Measurements from ENCODE around the gene ATP8A1. TPM values are rescaled to one million over a fixed set of nuclear protein-coding genes. Genes with fewer than 3 reads are reported as not detected.

ATP8A1 gene
- total RNA-seq, 4 donors from 2014 or later: 5.9 to 16.5 (median 7.3) TPM

DNA sequence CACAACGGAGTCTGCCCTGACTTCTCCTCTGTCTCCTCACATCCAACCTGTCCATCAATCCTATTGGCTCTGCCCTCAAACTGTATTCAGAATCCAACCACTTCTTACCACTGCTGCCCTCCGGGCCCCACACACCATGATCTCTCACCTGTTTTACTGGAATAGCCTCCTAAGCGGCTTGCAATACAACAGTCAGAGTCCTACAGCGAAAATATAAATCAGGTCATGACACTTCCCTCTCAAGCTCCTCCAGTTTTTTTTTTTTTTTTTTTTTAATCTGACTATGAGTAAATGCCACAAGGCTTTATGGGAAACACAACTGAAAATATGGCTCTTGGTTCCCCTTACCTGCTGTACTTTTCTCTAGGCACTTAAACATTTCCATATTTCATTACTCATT is 216.8 kb downstream of the ATP8A1 start:
- 64% methylated on average over 4 of the region's 4 CpGs for WGBS

DNA sequence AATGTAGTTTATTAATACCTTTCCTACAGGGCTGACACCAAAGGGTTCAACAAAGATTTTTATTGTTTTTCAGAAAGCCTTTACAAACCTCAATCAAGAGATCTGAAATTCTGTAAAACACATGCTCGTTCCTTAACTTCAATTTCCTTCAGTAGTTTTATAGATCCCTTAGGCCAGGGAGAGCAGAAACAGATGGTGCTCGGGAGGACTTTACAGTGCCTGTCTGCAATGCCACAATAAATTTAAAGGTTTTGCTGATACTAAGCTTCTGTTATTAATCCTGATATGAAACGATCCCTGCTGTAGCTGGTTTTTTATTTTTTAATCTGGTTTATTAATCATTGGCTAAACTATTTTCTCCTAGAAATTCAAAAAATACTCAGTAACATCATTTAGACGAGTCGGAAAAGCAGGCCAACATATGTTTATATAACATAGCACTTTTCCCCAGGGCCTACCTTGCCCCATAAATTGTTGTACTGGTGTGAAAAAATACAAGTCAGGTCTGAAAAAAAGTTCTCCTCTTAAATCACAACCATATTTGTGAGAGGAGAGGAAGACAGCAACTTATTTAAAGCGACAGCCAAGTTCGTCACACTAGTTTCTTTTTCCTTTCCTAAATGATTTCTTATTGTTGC is 219.9 kb downstream of the ATP8A1 start:
- Histone ChIP-seq H3K27me3 (no peaks in the 10 kb centered on the region), H3K4me1 (no peaks in the 10 kb centered on the region), H3K27ac (no peak overlapping the region), H3K4me3 (no peak overlapping the region), H3K9me3 (no peaks in the 10 kb centered on the region), H3K36me3 (no peaks in the 10 kb centered on the region)
- WGBS: 66% methylated on average over 7 of the region's 7 CpGs
- TF ChIP-seq EP300 (IDR thresholded peaks at IDR 0.05) (no peak), POLR2AphosphoS5 (IDR thresholded peaks at IDR 0.05) (no peak), POLR2A (IDR thresholded peaks at IDR 0.05) (no peak)
- TF ChIP-seq, protein P1, sequence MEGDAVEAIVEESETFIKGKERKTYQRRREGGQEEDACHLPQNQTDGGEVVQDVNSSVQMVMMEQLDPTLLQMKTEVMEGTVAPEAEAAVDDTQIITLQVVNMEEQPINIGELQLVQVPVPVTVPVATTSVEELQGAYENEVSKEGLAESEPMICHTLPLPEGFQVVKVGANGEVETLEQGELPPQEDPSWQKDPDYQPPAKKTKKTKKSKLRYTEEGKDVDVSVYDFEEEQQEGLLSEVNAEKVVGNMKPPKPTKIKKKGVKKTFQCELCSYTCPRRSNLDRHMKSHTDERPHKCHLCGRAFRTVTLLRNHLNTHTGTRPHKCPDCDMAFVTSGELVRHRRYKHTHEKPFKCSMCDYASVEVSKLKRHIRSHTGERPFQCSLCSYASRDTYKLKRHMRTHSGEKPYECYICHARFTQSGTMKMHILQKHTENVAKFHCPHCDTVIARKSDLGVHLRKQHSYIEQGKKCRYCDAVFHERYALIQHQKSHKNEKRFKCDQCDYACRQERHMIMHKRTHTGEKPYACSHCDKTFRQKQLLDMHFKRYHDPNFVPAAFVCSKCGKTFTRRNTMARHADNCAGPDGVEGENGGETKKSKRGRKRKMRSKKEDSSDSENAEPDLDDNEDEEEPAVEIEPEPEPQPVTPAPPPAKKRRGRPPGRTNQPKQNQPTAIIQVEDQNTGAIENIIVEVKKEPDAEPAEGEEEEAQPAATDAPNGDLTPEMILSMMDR (IDR thresholded peaks at IDR 0.05): no peak
- DNase-seq (ENCODE audit: low spot score in 2 of 2): no peak

More for the DNA sequence above, 216.8 kb downstream of the ATP8A1 start:
- no peaks in the 10 kb centered on the region for H3K36me3 ChIP-seq
- H3K27me3 ChIP-seq: no peaks in the 10 kb centered on the region
- TF ChIP-seq, protein P1 (IDR thresholded peaks at IDR 0.05): no peak
- no peak for TF ChIP-seq EP300 (IDR thresholded peaks at IDR 0.05)
- TF ChIP-seq POLR2AphosphoS5 (IDR thresholded peaks at IDR 0.05): no peak
- TF ChIP-seq POLR2A (IDR thresholded peaks at IDR 0.05): no peak
- no peaks in the 10 kb centered on the region for H3K9me3 ChIP-seq
- H3K4me1 ChIP-seq: no peaks in the 10 kb centered on the region
- no peak for DNase-seq (ENCODE audit: low spot score in 2 of 2)
- no peak overlapping the region for H3K27ac ChIP-seq
- no peak overlapping the region for H3K4me3 ChIP-seq

DNA sequence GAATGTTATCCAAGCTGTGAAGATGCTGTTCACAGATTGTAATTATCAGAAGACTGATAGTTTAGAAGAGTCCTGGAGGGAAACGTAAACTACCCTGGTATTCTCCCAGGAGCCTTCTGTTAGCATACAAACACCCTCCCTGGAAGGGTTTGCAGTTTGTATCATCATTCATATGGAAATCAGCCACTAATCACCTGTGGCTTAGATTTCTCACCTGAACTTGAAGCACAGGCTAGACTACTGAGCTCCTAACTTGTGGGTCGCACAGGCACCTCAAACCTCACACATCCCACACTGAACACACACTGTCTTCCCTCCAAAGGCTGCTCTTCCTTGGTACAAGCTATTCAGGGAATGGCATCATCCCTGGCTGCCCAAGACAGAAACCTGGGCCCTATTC is 228.9 kb downstream of the ATP8A1 start:
- Histone ChIP-seq H3K27ac (no peak overlapping the region), H3K9me3 (no peaks in the 10 kb centered on the region), H3K36me3 (no peaks in the 10 kb centered on the region), H3K27me3 (no peaks in the 10 kb centered on the region), H3K4me1 (no peaks in the 10 kb centered on the region), H3K4me3 (no peak overlapping the region)
- 81% methylated on average over 2 of the region's 2 CpGs for WGBS
- TF ChIP-seq EP300 (IDR thresholded peaks at IDR 0.05) (no peak), POLR2AphosphoS5 (IDR thresholded peaks at IDR 0.05) (no peak), POLR2A (IDR thresholded peaks at IDR 0.05) (no peak)
- TF ChIP-seq, protein P1 (IDR thresholded peaks at IDR 0.05): no peak
- DNase-seq (ENCODE audit: low spot score in 2 of 2): no peak

DNA sequence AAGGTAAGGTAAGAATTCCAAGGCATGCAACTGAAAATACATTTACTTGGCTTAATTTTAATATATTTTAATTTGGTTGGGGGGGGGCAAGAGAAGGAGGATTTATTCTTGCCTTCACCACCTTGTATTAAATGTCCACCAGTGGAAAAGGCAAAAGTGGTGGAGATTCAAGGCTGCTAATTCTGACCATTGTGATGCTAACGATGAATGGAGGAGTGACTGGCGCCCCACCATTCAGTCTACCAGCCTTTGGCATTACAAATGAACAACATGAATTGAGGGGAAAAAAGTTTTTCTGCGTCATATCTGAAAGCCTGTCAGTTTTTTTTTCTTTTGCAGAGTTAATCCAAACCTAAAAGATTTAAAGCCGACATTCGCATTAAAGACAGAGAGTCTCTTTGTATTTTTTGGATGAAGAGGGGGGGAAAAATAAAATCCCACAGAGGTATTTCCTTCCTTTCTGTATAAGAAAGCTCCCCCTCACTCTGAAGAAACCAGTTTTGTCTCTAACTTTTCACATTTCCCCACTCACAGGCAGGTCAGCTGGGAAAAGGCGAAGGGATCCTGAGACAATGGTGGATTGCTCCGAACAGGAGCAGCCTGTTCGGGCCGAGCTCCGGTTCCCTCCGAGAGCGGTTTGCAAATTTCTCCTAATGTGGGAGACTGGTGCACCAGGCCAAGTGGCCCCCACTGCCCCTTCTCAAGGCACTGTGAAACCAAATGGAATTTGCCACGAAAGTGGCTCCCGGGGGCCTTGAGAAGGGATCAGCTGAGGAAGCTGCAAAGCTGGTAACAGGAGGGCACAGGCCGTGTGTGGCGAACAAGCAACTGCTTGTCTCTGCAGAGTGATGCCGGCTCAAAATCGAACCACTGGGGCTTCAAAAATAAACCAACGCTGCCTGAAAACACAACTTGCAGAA is 231.5 kb downstream of the ATP8A1 start:
- Histone ChIP-seq H3K4me3 (no peak overlapping the region), H3K9me3 (no peaks in the 10 kb centered on the region), H3K27ac (no peak overlapping the region), H3K27me3 (no peaks in the 10 kb centered on the region), H3K4me1 (no peaks in the 10 kb centered on the region), H3K36me3 (no peaks in the 10 kb centered on the region)
- no peak for DNase-seq (ENCODE audit: low spot score in 2 of 2)
- 87% methylated on average over 19 of the region's 19 CpGs for WGBS
- TF ChIP-seq, protein P1 (IDR thresholded peaks at IDR 0.05): no peak
- TF ChIP-seq EP300 (IDR thresholded peaks at IDR 0.05) (no peak), POLR2AphosphoS5 (IDR thresholded peaks at IDR 0.05) (no peak), POLR2A (IDR thresholded peaks at IDR 0.05) (no peak)

DNA sequence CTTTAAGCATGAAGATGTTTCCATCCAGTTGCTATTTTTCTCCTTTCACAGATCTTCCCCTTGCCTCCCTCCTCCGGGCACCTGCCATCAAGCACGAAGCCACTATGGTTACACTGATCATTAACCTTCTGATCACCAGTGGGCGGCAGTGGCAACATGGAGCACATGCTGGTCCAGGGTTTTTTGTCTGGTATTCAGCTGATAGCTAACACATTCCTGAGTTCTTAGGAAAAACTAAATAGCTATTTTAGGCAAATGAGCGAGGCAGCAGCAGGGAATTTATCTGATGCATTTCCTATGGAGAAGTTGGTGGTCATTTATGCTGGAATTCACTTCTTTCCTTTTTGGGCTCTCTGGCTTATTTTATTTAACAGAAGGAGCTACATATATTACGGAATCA is 236.8 kb downstream of the ATP8A1 start:
- no peaks in the 10 kb centered on the region for H3K4me1 ChIP-seq
- H3K27me3 ChIP-seq: no peaks in the 10 kb centered on the region
- H3K36me3 ChIP-seq: no peaks in the 10 kb centered on the region
- 92% methylated on average over 5 of the region's 5 CpGs for WGBS
- TF ChIP-seq EP300 (IDR thresholded peaks at IDR 0.05): no peak
- no peak for TF ChIP-seq POLR2AphosphoS5 (IDR thresholded peaks at IDR 0.05)
- TF ChIP-seq, protein P1 (IDR thresholded peaks at IDR 0.05): no peak
- no peak for TF ChIP-seq POLR2A (IDR thresholded peaks at IDR 0.05)
- no peak overlapping the region for H3K27ac ChIP-seq
- DNase-seq (ENCODE audit: low spot score in 2 of 2): no peak
- no peaks in the 10 kb centered on the region for H3K9me3 ChIP-seq
- H3K4me3 ChIP-seq: no peak overlapping the region
